ENCODE data around the gene RAPGEF5. TPM values are rescaled to one million over a fixed set of nuclear protein-coding genes. Genes with fewer than 3 reads are reported as not detected.

RAPGEF5 gene
- total RNA-seq, 4 donors from 2014 or later, result 26.5 to 76.6 (median 39.3) TPM

- intact Hi-C loops (cut with DNase I), result no loop called here
- 71 to 77% methylated on average over 2 of the region's 2 CpGs for WGBS, 2 donors
- no peak for TF ChIP-seq POLR2A (IDR thresholded peaks at IDR 0.05)
- TF ChIP-seq, protein P1, sequence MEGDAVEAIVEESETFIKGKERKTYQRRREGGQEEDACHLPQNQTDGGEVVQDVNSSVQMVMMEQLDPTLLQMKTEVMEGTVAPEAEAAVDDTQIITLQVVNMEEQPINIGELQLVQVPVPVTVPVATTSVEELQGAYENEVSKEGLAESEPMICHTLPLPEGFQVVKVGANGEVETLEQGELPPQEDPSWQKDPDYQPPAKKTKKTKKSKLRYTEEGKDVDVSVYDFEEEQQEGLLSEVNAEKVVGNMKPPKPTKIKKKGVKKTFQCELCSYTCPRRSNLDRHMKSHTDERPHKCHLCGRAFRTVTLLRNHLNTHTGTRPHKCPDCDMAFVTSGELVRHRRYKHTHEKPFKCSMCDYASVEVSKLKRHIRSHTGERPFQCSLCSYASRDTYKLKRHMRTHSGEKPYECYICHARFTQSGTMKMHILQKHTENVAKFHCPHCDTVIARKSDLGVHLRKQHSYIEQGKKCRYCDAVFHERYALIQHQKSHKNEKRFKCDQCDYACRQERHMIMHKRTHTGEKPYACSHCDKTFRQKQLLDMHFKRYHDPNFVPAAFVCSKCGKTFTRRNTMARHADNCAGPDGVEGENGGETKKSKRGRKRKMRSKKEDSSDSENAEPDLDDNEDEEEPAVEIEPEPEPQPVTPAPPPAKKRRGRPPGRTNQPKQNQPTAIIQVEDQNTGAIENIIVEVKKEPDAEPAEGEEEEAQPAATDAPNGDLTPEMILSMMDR (IDR thresholded peaks at IDR 0.05), result no peak
- Histone ChIP-seq H3K4me3 (replicated peaks in 1 of 3) (no peak overlapping the region), H3K9me3 (no peaks in the 10 kb centered on the region), H3K4me1 (no peaks in the 10 kb centered on the region), H3K27me3 (no peaks in the 10 kb centered on the region), H3K27ac (no peak overlapping the region), H3K36me3 (no peaks in the 10 kb centered on the region)
- DNase-seq, result no peak
Observed at GRCh38 chr7:22166928-22167327, 190.0 kb downstream of the RAPGEF5 start.

GRCh38 chr7:22159341-22159740 lies 197.6 kb downstream of the RAPGEF5 start:
- 46 to 50% methylated on average over 2 of the region's 2 CpGs for whole genome bisulfite sequencing, 2 donors
- peaks cover 0 to 4% of the 10 kb centered on the region in 2 donors for H3K36me3 ChIP-seq
- no peak overlapping the region for H3K27ac ChIP-seq
- no peak overlapping the region for H3K4me3 ChIP-seq (replicated peaks in 1 of 3)
- TF ChIP-seq POLR2A (IDR thresholded peaks at IDR 0.05), result no peak
- intact Hi-C loops (cut with DNase I), result no loop called here
- DNase-seq, result no peak
- no peaks in the 10 kb centered on the region for H3K4me1 ChIP-seq
- H3K9me3 ChIP-seq, result no peaks in the 10 kb centered on the region
- H3K27me3 ChIP-seq, result no peaks in the 10 kb centered on the region

DNA sequence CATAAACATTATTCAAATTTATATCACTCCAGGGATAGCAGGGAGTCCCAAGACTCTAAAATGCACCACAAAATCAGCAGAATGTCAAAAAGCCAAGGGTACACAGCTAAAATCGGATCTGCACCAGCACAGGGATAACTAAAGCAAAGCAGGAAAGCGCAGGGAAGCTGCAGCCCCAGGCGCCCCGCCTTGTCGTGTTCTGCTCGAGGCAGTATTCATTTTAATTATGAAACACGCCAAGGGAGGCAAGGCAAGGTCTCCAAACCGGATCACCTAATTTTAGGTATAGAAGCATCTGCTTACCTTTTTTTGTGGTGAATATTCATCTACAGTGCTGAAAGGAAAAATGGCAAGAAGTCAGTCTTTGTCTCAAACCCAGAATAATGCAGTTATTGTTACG lies 199.4 kb downstream of the RAPGEF5 start:
- no peak for DNase-seq
- Histone ChIP-seq H3K9me3 (no peaks in the 10 kb centered on the region), H3K27me3 (no peaks in the 10 kb centered on the region), H3K4me3 (replicated peaks in 1 of 3) (no peak overlapping the region), H3K4me1 (no peaks in the 10 kb centered on the region), H3K27ac (no peak overlapping the region), H3K36me3 (peaks cover 0 to 4% of the 10 kb centered on the region in 2 donors)
- intact Hi-C loops (cut with DNase I), result no loop called here
- WGBS, 2 donors, result 94 to 96% methylated on average over 9 of the region's 9 CpGs
- TF ChIP-seq POLR2A (IDR thresholded peaks at IDR 0.05), result no peak
- TF ChIP-seq, protein P1 (IDR thresholded peaks at IDR 0.05), result no peak

- Histone ChIP-seq H3K4me1 (no peaks in the 10 kb centered on the region), H3K9me3 (no peaks in the 10 kb centered on the region), H3K4me3 (replicated peaks in 1 of 3) (no peak overlapping the region), H3K27ac (no peak overlapping the region), H3K27me3 (no peaks in the 10 kb centered on the region), H3K36me3 (peaks cover 0 to 4% of the 10 kb centered on the region in 2 donors)
- intact Hi-C loops (cut with DNase I), result no loop called here
- no peak for DNase-seq
- no peak for TF ChIP-seq POLR2A (IDR thresholded peaks at IDR 0.05)
- TF ChIP-seq, protein P1 (IDR thresholded peaks at IDR 0.05), result no peak
- 93 to 97% methylated on average over 4 of the region's 4 CpGs for WGBS, 2 donors
Observed at GRCh38 chr7:22156205-22156604, 200.7 kb downstream of the RAPGEF5 start.

DNA sequence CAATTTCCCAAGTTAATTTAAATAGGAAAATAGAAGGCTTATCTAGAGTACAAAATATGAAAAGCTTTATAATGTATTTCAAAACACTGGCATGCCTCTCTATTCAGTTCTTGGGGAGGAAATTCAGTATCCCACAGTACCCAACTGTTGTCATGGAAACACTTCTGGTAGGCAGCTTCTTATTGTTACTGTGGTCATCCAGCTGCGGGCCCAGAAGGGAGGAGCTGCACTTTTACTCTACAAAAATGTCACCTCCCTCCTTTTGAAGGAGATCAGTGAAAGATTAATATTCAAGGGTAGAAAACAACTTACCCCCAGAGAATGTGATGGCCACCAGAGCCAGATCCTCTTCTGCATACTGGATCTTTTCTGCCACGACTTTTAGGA lies 202.8 kb downstream of the RAPGEF5 start:
- no peak overlapping the region for H3K4me3 ChIP-seq (replicated peaks in 1 of 3)
- TF ChIP-seq, protein P1 (IDR thresholded peaks at IDR 0.05), result no peak
- no peak for TF ChIP-seq POLR2A (IDR thresholded peaks at IDR 0.05)
- H3K27me3 ChIP-seq, result no peaks in the 10 kb centered on the region
- no peaks in the 10 kb centered on the region for H3K9me3 ChIP-seq
- intact Hi-C loops (cut with DNase I), result no loop called here
- DNase-seq, result no peak
- no peaks in the 10 kb centered on the region for H3K4me1 ChIP-seq
- no peak overlapping the region for H3K27ac ChIP-seq
- 55 to 63% methylated on average over 2 of the region's 2 CpGs for WGBS, 2 donors
- H3K36me3 ChIP-seq, result peaks cover 0 to 4% of the 10 kb centered on the region in 2 donors

Data from thyroid gland (tissue), 4 donors.